HCT116 (cell line): ENCODE measurements around the gene FAM53B. TPM values are rescaled to one million over a fixed set of nuclear protein-coding genes. Genes with fewer than 3 reads are reported as not detected.

Experiments
- ATAC-seq: fragments of 200-7000 bp; cut with Tn5 transposase; 2 replicates; pipeline ENCODE4 v1.9.1; 2020; ENCODE audit warnings: mild to moderate bottlenecking, moderate library complexity
- BruUV-seq: library from RNA; stranded (reverse); fragments of 400-500 nt; replicated peaks from 2 replicates; lab custom pipeline; 2021; lab: Mats Ljungman, UMichigan
- CTCF ChIA-PET: fragments of 300-600 bp; sonication (Branson Sonifier 250); formaldehyde crosslinking; loops from one replicate; lab custom pipeline; 2021; ENCODE audit warnings: antibody characterized with exemption; lab: Charles Lee
- POLR2A ChIA-PET: fragments of 300-600, 350-600 bp; sonication (Branson Sonifier 250); formaldehyde crosslinking; loops from one replicate; lab custom pipeline; 2021; ENCODE audit warnings: antibody characterized with exemption; lab: Charles Lee
- RAD21 ChIA-PET, 2 experiments: fragments of 300-600 bp; sonication (Branson Sonifier 250); formaldehyde crosslinking; loops; one replicate each; lab custom pipeline; 2023; ENCODE audit warnings: low total read pairs in 2 of 2; ENCODE audit not compliant: uncharacterized antibody in 2 of 2, unreplicated experiment in 2 of 2, low non-redundant PET in 1 of 2; lab: Charles Lee
- DNase-seq: peaks from one replicate; pipeline ENCODE4 v3.0.0-alpha.2; 2010; ENCODE audit warnings: low read depth, low spot score
- H2AFZ ChIP-seq: fragments of 200-600 bp; shearing (Covaris generic), sonication (generic); 2 replicates; pipeline ENCODE4 v1.6.1; 2017; ENCODE audit warnings: low read depth, mixed run types, mixed read lengths, antibody characterized with exemption, low read length; ENCODE audit not compliant: poor library complexity, severe bottlenecking
- H3K27ac ChIP-seq: 2 replicates; pipeline ENCODE4 v1.5.1; 2012; ENCODE audit warnings: low read depth, low read length
- H3K27me3 ChIP-seq: fragments of 200-600 bp; sonication (generic); 2 replicates; pipeline ENCODE4 v1.6.1; 2016; ENCODE audit warnings: mixed run types, low read length, mixed read lengths; ENCODE audit not compliant: insufficient read depth
- H3K36me3 ChIP-seq, 2 experiments: fragments of 200-500 bp in 1 of 2; fragments of 200-600 bp in 1 of 2; sonication (Bioruptor generic) in 1 of 2; sonication (generic) in 1 of 2; 2 replicates each; pipeline versions ENCODE4 v1.5.1 to v1.6.1; 2014 to 2016; ENCODE audit warnings: low read length in 2 of 2, inconsistent platforms in 1 of 2, mixed read lengths in 1 of 2, mixed run types in 1 of 2; ENCODE audit not compliant: insufficient read depth in 2 of 2, control insufficient read depth in 1 of 2
- H3K4me1 ChIP-seq, 2 experiments: fragments of 200-600 bp in 1 of 2; sonication (generic) in 1 of 2; 2 replicates each; pipeline versions ENCODE4 v1.5.1 to v1.6.1; 2012 to 2017; ENCODE audit warnings: low read length in 2 of 2, inconsistent platforms in 1 of 2, mild to moderate bottlenecking in 1 of 2, mixed read lengths in 1 of 2, mixed run types in 1 of 2, moderate library complexity in 1 of 2; ENCODE audit not compliant: insufficient read depth in 2 of 2, control insufficient read depth in 1 of 2
- H3K4me2 ChIP-seq: fragments of 200-600 bp; sonication (generic); 2 replicates; pipeline ENCODE4 v1.6.1; 2017; ENCODE audit warnings: mixed run types, low read length, mixed read lengths
- H3K4me3 ChIP-seq, 2 experiments: fragments of 200-600 bp in 1 of 2; sonication (generic) in 1 of 2; replicated peaks in 1 of 2; 2 replicates each; pipeline ENCODE4 v1.5.1; 2011 to 2016; ENCODE audit warnings: low read length in 2 of 2, control low read depth in 1 of 2, low read depth in 1 of 2, mild to moderate bottlenecking in 1 of 2, mixed read lengths in 1 of 2, mixed run types in 1 of 2
- H3K79me2 ChIP-seq: fragments of 200-600 bp; sonication (generic); 2 replicates; pipeline ENCODE4 v1.6.1; 2017; ENCODE audit warnings: mild to moderate bottlenecking, mixed run types, low read length, moderate library complexity, mixed read lengths; ENCODE audit not compliant: insufficient read depth
- H3K9ac ChIP-seq: fragments of 200-600 bp; sonication (generic); 2 replicates; pipeline ENCODE4 v1.6.1; 2016; ENCODE audit warnings: low read length, mixed read lengths
- H3K9me2 ChIP-seq: fragments of 200-600 bp; sonication (generic), shearing (Covaris generic); 2 replicates; pipeline ENCODE4 v1.6.1; 2017; ENCODE audit warnings: mixed run types, mild to moderate bottlenecking, moderate library complexity; ENCODE audit not compliant: insufficient read depth
- H3K9me3 ChIP-seq, 2 experiments: fragments of 200-500 bp in 1 of 2; fragments of 200-600 bp in 1 of 2; sonication (Bioruptor generic) in 1 of 2; sonication (generic) in 1 of 2; 2 replicates each; pipeline ENCODE4 v1.6.1; 2014 to 2017; ENCODE audit warnings: low read length in 2 of 2, mixed read lengths in 2 of 2, inconsistent platforms in 1 of 2, low read depth in 1 of 2, mild to moderate bottlenecking in 1 of 2, mixed run types in 1 of 2, moderate library complexity in 1 of 2; ENCODE audit not compliant: control insufficient read depth in 1 of 2, insufficient read depth in 1 of 2
- H4K20me1 ChIP-seq: fragments of 200-600 bp; sonication (generic), shearing (Covaris generic); 2 replicates; pipeline ENCODE4 v1.6.1; 2017; ENCODE audit warnings: mixed run types, mild to moderate bottlenecking, moderate library complexity; ENCODE audit not compliant: insufficient read depth
- ATF3 ChIP-seq: IDR thresholded peaks from 2 replicates; pipeline ENCODE4 v1.6.1; 2012
- CBX3 ChIP-seq: IDR thresholded peaks from 2 replicates; pipeline ENCODE4 v1.6.1; 2012; ENCODE audit warnings: low read depth
- CEBPB ChIP-seq: IDR thresholded peaks from 2 replicates; pipeline ENCODE4 v1.6.1; 2012; ENCODE audit warnings: low read depth
- EGR1 ChIP-seq: IDR thresholded peaks from 2 replicates; pipeline ENCODE4 v1.6.1; 2012; ENCODE audit warnings: low read depth
- EZH2phosphoT487 ChIP-seq: fragments of 200-600 bp; IDR thresholded peaks from 2 replicates; pipeline ENCODE4 v1.6.1; 2018; ENCODE audit warnings: antibody characterized with exemption, borderline replicate concordance
- FOSL1 ChIP-seq: IDR thresholded peaks from 2 replicates; pipeline ENCODE4 v1.6.1; 2012; ENCODE audit warnings: low read depth
- MAX ChIP-seq: IDR thresholded peaks from 2 replicates; pipeline ENCODE4 v1.6.1; 2012
- POLR2A ChIP-seq: IDR thresholded peaks from 2 replicates; pipeline ENCODE4 v1.7.0; 2011; ENCODE audit warnings: borderline replicate concordance; ENCODE audit not compliant: insufficient read depth, insufficient read length; ENCODE audit errors: extremely low read depth
- POLR2AphosphoS5 ChIP-seq: IDR thresholded peaks from 2 replicates; pipeline ENCODE4 v1.6.1; 2011; ENCODE audit warnings: mild to moderate bottlenecking, low read depth, low read length, moderate library complexity
- RAD21 ChIP-seq: IDR thresholded peaks from 2 replicates; pipeline ENCODE4 v1.6.1; 2012; ENCODE audit warnings: low read depth, mild to moderate bottlenecking
- REST ChIP-seq: IDR thresholded peaks from 2 replicates; pipeline ENCODE4 v1.6.1; 2012; ENCODE audit warnings: low read depth
- SIN3A ChIP-seq: IDR thresholded peaks from 2 replicates; pipeline ENCODE4 v1.6.1; 2012; ENCODE audit warnings: low read depth
- SP1 ChIP-seq: IDR thresholded peaks from 2 replicates; pipeline ENCODE4 v1.6.1; 2012; ENCODE audit warnings: low read depth
- SRF ChIP-seq: IDR thresholded peaks from 2 replicates; pipeline ENCODE4 v1.6.1; 2012; ENCODE audit warnings: low read depth
- TCF7L2 ChIP-seq: IDR thresholded peaks from 2 replicates; pipeline ENCODE4 v1.7.0; 2011; ENCODE audit warnings: borderline replicate concordance, inconsistent platforms; ENCODE audit not compliant: insufficient read depth, insufficient read length; ENCODE audit errors: extremely low read depth
- YY1 ChIP-seq: IDR thresholded peaks from 2 replicates; pipeline ENCODE4 v1.6.1; 2011; ENCODE audit warnings: low read length, low read depth, moderate library complexity, mild to moderate bottlenecking; ENCODE audit not compliant: insufficient replicate concordance; ENCODE audit errors: extremely low read depth
- ZFX ChIP-seq: fragments of 450-650 bp; IDR thresholded peaks from 2 replicates; pipeline ENCODE4 v1.6.1; 2017
- ZNF274 ChIP-seq: fragments of 200-500 bp; sonication (Bioruptor generic); IDR thresholded peaks from 2 replicates; pipeline ENCODE4 v1.6.1; 2014; ENCODE audit warnings: mild to moderate bottlenecking, low read depth, low read length, inconsistent platforms
- intact Hi-C: fragments of 100-400 bp; cut with micrococcal nuclease; formaldehyde crosslinking; loops from 2 replicates; pipeline ENCODE4 v1.10.0; 2022
- total RNA-seq: library from RNA; stranded (reverse); gene quantifications from one replicate; pipeline ENCODE4 v1.2.1, GENCODE V29; 2021; ENCODE audit not compliant: unreplicated experiment

Gene FAM53B
- total RNA-seq, 1 experiment from 2014 or later = 19.6 TPM

GRCh38 chr10:124737708-124738107, 6.5 kb downstream of the FAM53B start:
- Histone ChIP-seq H3K79me2 (peaks cover 24% of the 10 kb centered on the region; the same call in 1 of the 2 replicates), H3K4me2 (no peak overlapping the region), H3K9me3 (no peaks in the 10 kb centered on the region), H4K20me1 (no peaks in the 10 kb centered on the region), H3K36me3 (no peaks in the 10 kb centered on the region), H2AFZ (no peak overlapping the region), H3K27me3 (no peaks in the 10 kb centered on the region), H3K4me1 (peaks cover 19 to 34% of the 10 kb centered on the region in 2 experiments), H3K4me3 (no peak overlapping the region), H3K27ac (no peak overlapping the region), H3K9ac (no peak overlapping the region), H3K9me2 (no peaks in the 10 kb centered on the region)
- POLR2A ChIA-PET = no interaction called here
- CTCF ChIA-PET = no interaction called here
- no TSS peak for BruUV-seq
- ATAC-seq = no peak
- intact Hi-C loops = no loop called here
- RAD21 ChIA-PET = no interaction called here
- TF ChIP-seq POLR2AphosphoS5 = no peak
- TF ChIP-seq YY1 = no peak
- no peak for TF ChIP-seq SIN3A
- DNase-seq = no peak

GRCh38 chr10:124737221-124737620, 7.0 kb downstream of the FAM53B start:
- Histone ChIP-seq H3K36me3 (no peaks in the 10 kb centered on the region), H3K79me2 (peaks cover 24% of the 10 kb centered on the region; the same call in 1 of the 2 replicates), H3K4me2 (peak overlapping the region; percentile 4; the same call in 1 of the 2 replicates), H3K9ac (no peak overlapping the region), H3K4me3 (no peak overlapping the region), H3K9me2 (no peaks in the 10 kb centered on the region), H3K9me3 (no peaks in the 10 kb centered on the region), H3K4me1 (peaks cover 17 to 29% of the 10 kb centered on the region in 2 experiments), H4K20me1 (no peaks in the 10 kb centered on the region), H3K27me3 (no peaks in the 10 kb centered on the region), H3K27ac (no peak overlapping the region), H2AFZ (no peak overlapping the region)
- no peak for ATAC-seq
- intact Hi-C loops = no loop called here
- ChIA-PET POLR2A (no interaction called here), CTCF (interaction anchor here (1.5 kb wide), 1 partner anchor 18 kb away, joined by 5 read pairs; no protein-coding TSS in a partner anchor), RAD21 (no interaction called here)
- no peak for DNase-seq
- BruUV-seq = no TSS peak
- TF ChIP-seq EGR1 (no peak), ATF3 (no peak), REST (no peak), CEBPB (no peak), FOSL1 (no peak), POLR2A (no peak), MAX (no peak), SIN3A (no peak), RAD21 (no peak), ZNF274 (no peak), SRF (no peak), CBX3 (no peak), EZH2phosphoT487 (no peak), ZFX (no peak), SP1 (no peak), YY1 (no peak), TCF7L2 (no peak)
